Measurements from ENCODE around the gene TXNIP.

The TXNIP gene

DNA sequence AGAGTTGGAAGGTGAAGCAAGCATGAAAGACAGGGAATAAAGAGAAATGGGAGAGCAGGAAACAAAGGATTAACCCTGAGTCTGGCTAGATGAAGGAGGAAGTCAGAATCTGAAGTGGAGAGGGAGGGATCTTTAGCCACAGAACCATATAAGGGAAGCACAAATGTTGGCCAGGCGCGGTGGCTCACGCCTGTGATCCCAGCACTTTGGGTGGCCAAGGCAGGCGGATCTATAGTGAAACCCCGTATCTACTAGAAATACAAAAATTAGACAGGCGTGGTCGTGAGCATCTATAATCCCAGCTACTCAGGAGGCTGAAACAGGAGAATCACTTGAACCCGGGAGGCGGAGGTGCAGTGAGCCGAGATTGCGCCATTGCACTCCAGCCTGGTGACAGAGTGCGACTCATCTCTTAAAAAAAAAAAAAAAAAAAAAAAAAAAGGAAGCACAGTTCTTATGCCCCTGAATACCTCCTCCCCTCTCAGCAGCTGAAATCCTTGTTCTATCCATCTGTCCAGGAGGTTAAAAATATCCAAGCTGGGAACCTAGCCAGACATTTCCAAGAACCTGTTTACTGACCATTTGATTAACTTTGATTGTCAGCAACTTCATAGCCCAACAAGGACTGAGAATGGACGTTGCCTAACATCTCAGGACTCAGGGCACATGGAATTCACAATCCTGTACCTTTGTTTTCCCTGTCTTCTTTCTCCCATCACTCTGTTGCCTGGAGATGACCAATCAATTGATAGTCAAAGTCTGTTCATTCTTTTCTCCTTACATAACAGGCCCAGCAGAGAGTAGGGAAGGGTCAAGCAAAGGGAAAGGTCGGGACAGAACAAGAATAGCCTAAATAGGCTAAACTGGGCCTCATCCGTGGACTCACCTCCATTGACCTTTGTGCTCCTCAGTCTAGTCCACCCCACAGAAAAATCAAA lies 10.6 kb downstream of the TXNIP start:
- FAIRE-seq = no peak

DNA sequence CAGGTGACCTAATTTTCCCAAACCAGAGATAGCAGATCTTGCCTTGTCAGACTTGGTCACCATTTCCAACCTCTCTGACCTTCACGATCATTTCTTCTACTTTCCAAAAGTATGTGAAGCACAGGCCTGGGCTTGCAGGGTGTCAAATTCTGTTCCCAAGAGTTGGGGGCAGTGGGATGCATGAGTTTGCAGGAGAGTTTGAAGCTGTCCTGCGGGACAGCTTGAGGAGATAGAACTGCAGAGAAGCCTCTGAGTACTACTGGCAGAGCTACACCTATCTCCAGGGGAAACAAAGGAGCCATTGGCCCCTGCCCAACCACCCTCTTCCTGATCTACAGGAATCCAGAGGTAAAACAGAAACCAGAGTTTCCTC lies 11.3 kb downstream of the TXNIP start:
- FAIRE-seq = no peak

DNA sequence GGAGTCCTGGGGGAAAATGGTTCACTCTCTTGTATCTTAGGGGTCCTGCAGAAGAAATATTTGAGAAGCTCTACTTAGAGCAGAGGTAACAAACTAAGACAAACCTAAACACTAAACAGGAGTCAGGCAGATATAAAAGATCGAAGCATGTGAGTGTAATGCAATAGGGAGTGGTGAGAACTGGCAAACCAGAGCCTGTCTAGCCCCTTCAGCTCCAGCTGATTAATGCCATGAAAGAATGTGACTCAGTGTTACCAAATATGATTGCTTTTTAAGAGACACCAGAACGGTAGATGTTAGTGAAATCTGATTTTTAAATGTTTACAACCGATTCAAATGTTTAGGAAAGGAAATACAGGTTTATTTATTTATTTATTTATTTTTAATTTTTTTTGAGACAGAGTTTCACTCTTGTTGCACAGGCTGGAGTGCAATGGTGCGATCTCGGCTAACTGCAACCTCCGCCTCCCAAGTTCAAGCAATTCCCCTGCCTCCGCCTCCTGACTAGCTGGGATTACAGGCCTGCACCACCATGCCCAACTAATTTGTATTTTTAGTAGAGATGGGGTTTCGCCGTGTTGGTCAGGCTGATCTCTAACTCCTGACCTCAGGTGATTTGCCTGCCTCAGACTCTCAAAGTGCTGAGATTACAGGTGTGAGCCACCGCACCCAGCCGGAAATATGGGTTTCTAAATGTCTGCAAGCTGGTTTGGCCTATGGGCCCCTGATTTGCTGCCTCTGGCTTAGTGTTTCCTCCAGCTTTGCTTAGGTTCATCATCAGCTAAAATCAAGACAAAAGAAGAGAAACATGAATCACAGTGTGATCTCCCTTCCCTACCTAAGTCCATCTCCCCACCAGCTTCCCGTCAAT lies 12.2 kb downstream of the TXNIP start:
- FAIRE-seq = no peak

DNA sequence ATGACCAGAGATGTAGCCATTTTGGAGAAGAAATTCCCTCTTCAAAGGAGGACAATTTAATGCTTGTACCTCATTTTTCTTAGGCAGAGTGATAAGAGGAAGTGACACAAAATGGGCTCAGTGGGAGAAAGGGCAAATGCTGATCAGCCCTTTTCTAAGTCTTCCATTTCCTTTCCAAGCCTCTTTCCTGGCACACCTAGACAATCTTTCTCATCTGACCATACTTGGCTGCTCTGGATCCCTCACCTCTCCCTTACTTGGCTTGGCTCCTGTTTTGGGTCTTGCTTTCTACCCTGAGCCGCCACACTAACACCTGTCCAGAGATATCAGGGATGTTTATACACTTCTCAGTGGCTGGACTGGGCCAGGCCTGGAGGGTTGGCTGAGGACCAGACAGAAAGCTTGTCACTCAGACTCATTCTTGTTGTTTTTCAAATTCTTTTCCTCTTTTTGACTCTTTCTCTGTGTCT lies 13.1 kb downstream of the TXNIP start:
- FAIRE-seq = no peak

DNA sequence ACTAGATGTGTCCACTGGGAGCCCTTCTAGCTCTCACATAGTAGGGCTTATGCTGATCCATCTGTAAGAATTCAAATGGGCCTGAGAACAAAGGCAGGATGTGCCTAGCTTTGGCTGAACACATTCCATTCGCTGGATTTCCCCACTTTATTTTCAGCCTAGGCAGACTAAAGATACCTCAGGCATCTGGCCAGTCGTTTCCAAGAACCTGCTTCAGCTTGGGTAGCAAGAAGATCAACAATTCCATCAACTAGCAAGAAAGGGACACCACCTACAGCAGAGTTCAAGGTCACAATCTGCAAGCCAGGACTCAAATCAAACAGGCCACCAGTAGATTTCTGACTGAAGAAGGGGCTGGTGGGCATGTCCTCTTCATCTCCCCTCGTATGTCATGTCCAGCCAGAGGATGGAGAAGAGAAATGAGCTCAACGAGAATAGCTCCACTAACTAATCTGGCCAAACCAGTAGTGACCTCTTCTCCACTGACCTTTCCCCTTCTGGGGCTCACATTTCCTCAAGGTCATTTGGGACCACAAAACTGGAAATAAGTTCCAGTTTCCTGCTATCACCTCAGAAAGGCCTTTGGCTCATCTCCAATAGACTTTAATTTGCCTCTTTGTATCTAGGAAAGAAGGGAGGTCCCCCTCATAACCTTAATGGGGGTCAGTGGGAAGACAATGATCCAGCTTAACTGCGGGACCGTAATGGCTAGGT lies 14.2 kb downstream of the TXNIP start:
- FAIRE-seq = no peak

DNA sequence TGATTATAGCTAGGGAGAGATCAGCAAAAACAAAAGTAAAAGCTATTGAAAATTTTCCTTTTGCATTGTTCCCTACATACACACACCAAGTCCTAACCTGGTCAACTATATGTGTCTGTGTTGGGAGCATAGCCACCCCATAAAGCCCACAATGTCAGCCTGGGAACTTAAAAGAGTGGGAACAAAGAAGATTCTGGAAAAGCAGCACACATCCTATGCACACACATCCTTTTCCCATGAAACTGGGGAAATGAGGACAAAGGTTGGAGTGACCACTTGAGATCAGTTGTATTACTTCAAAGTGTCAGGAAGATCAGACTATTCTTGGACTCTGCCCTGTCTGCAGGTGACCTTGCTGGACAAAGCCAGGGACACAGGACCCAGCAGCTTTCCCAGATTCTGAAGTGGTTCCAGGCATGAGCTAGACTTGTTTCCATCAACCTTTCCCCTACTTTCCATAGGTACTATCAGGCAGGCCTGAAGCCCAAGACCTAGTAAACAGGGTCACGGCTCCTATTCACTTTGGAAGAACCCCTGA lies 15.9 kb downstream of the TXNIP start:
- no peak for FAIRE-seq

DNA sequence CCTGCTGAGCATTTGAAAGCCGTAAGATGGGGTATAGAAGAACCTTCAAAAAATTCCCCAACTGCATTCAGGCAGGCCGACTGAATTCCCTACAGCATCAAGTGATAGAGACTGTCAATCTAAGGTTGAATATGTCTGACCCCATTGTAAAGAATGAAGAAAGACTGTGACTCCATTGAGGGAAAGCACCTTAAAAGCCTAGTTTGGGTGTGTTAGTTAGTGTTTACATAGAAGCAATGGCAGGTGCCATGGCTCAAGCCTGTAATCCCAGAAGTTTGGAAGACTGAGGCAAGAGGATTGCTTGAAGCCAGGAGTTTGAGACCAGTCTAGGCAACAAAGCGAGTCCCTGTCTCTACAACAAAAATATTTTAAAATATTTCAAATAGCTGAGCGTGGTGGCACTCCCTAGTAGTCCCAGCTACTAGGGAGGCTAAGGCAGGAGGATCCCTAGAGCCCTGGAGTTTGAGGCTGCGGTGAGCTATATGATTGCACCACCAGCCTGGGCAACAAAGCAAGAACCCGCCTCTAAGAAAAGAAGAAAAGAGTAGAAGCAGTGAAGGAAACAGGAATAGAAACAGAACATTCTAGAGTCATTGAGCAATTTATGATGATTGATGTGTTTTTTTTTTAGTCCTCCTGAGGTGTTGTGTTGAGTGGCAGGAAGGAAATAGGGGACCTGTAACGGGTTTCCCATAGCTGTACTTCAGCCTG lies 16.5 kb downstream of the TXNIP start:
- FAIRE-seq = no peak

DNA sequence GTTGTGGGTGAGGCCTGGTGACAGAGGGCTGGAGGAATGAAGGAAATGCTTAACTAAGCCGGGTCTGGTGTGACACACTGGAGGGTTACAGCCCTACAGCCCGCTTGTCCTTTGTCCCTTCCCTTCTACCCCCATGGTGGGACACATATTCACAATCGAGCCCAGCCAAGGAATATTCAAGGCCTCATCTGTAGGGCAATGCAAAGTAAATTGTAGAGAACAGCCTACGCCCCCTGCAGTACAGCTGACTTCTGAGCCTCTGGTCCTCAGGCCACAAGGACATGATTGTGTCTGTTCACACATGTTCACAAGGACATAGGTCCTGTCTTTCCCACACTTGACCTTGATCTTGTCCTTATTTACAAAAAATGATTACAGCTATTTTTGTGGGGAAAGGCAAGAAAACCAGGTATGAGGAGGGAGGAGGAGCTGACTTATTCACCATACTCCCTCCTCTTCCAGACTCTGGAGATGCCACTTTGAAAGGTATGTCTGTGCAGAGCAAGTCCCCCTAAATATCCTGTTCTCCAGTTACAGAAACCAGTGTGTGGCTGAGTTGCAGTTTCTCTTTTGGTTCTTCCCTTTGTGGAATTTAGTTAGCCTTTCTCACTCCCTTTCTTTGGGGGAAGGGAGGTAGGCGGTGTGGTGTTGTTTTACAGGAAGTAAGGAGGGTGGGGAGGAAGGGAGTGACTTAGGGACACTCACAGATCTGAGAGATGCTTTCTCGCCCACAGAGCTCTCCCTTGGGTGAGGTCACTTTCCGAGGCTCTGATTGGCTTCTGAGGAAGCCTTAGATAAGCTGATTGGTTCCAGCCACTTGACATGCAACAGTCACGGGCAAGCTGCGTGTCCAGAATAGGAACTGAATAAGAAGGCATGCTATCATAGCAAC lies 17.3 kb downstream of the TXNIP start:
- FAIRE-seq = peak; percentile 68

DNA sequence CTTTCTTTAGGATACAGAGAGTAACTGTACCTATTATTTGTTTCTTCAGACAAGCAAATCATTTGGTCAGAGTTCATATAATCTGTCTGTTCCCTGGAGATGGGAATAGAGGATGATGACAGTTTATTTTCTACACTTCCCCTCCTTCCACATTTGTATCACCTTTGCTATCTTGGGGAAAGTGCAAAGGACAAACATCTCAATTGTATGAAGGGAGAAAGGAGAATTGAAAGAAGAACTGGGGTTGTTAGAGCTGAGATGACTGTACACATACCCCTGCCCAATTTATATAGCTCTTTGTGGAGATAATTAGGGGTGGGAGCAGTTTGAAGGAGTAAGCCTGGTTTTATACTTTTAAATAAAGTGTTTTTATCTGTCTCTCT lies 17.9 kb downstream of the TXNIP start:
- no peak for FAIRE-seq

DNA sequence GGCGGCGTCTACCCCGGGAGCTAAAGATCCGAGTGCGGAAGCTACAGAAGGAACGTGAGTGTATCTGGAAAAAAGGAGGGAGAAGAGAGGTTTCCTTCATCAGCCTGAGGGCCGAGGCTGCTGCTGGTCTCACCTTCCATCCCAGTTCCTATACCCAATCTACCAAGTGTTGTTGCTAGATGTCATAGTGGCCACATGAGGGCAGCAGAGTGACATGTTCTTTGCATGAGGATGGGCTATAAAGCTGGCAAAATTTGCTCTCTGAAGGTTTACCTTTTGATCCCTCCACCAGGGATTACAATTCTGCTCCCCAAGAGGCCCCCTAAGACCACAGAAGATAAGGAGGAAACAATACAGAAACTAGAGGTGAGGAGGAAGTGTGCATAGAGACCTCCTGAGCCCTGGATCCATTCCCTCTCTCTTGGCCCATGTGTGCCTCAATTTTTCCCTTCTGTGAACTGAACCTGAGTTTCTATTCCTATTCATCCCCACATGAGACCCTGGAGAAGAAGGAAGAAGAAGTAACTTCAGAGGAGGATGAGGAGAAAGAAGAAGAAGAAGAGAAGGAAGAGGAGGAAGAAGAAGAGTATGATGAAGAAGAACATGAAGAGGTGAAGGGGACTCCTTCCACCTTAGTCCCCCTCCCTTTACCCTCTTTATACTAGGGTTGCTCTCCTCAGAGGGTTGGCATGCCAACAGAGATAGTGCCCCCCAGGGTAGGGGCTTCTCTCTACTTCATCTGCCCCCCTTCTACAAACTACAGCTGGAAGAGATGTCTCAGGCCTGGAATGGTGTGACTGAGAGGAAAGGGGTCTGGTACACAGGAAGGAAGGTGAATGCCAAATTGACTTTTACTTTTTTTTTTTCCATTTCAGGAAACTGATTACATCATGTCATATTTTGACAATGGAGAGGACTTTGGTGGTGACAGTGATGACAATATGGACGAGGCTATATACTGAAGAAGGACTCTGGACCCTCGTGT lies 18.6 kb downstream of the TXNIP start:
- FAIRE-seq = no peak

DNA sequence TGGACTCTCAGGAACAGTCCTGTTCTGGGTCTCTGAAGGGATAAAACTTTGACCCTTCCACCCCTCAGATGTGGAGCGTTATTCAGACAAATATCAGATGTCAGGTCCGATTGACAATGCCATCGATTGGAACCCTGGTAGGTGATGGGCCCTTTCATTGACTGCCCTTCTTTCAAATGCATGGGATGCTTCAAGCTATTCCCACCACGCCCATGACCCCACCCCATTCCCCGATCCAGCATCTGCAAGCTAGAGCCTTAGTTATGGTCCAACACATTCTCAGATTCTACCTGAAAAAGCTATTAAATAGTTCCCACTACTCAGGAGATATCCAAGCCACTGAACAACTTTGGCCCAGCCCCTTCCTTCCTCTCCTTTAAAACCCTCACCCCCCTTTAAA lies 19.4 kb downstream of the TXNIP start:
- FAIRE-seq = no peak

DNA sequence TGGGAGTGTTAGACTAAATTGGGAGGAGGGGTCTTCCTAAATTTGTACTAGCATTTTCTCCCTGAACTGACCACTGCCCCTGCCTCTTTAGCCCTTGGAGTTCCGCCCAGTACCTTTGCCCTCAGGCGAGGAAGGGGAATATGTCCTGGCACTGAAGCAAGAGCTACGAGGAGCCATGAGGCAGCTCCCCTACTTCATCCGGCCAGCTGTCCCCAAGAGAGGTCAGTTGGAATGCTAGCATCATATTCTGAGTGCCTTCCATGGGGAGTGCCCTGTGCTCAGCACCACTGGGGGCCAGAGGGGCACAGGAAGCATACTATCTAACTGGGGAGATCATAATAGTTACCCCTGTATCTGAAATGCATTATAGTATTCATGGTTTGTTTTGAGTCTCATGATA lies 21.2 kb downstream of the TXNIP start:
- no peak for FAIRE-seq

DNA sequence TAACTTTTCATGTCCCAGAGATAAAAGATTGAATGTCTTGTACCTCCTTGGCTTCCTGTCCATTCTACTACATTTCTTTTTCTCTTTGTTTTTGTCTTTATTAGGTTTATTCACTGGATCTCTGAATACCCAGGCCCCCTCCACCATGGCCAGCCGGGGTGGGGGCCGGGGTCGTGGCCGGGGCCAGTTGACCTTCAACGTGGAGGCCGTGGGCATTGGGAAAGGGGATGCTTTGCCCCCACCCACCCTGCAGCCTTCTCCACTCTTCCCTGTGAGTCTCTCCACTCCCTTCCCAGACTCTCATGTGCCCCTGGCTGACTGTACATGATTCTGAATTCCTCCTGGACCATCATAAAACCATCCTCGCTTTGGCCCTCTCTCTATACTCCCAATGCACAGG lies 21.7 kb downstream of the TXNIP start:
- FAIRE-seq = no peak

DNA sequence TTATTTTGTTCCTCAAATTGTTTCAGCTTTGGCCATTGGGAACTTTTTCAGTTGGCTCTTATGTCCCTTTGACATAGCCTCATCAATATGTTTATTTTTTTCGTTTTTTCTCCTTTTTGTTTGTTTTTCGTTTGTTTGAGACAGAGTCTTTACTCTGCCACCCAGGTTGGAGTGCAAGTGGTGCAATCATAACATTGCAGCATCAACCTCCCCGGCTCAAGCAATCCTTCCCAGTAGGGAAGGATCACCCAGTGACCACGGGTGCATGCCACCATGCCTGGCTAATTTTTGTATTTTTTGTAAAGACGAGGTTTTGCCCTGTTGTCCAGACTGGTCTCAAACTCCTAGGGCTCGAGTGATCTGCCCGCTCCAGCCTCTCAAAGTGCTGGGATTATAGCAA lies 23.8 kb downstream of the TXNIP start:
- FAIRE-seq = no peak

DNA sequence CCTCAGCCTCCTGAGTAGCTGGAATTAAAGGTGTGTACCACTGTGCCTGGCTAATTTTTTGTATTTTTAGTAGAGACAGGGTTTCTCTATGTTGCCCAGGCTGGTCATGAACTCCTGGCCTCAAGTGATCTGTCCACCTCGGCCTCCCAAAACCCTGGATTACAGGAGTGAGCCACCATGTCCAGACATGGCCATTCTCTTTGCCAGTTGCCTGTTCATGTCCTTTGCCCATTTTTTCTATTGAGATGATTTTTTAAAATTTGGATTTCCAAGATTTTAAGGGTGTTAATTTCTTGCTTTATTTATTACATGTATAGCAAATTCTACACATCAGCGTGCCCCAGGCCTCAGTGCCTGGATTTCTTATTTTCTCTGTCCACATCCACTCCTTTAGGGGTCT lies 29.1 kb downstream of the TXNIP start:
- FAIRE-seq = no peak

DNA sequence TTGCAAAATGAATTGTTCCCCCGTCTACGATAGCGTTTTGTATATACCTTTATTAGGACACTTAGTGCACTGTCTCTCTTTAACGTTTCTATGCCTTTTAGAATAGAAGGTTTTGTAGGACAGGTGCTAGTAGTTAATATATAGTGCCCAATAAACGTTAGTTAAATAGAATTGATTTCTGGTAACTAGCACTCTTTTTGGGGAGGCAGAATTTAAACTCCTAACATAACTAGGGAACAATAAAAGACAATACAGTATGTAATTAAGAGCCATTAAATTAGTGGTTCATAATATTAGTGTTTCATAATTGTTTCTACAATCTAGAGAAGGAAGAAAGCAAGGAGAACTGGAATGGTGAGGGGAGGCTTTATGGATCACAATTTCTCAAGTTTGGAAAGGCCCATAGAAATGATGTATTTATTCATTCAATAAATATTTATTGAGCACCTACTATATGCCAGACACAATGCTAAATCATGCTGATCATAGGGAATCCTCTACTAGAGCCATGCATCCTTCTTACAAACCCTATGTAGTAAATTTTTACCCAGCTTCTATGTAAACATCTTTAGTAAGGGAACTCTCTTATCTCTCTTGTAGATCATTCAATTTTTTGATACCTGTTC lies 31.1 kb downstream of the TXNIP start:
- FAIRE-seq = no peak

DNA sequence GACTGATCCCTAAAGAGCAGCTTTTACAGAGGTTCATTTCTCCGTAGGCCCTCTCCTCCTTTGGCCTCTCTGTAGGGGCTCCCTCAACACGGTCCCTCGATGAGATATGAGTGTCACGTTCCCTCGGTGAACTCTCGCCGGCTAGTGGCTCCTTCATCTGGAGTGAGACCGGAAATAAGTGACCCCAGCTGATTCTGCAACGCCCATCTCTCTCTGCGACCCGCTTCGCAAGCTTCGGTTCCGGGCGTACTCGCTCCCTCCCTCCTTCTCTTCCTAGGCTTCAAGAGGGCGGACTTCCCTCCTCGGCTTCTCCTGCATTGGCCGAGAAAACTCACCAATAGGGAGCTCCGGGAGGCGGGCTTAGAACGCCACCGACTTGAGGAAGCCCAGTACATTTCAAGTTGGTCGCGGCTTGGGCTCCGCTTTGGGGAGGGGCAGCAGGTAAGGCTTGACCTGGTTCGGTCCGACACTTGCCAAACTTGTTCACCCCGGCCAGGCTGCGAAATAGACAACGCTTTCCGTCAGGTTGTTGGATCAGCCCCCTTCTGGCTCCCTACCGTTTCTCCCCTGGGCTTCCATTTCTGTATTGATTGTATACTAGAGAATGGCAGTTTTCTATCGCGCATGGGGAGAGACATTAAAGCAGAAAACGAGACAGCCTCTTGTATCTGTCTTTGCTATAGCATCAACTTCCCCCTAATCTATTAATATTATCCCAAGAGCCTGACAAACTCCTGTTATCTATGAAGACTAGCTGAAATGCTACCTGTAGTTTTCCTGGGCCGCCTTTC lies 31.9 kb downstream of the TXNIP start, which contains the start of the genes ANKRD34A and POLR3GL:
ANKRD34A (minus strand) TSS at position 248 of the 791 bp plus-strand sequence. CDS start 2,816 bp downstream, outside the sequence.
POLR3GL (plus strand) TSS at position 363 of the 791 bp plus-strand sequence. CDS start 10,176 bp downstream, outside the sequence.
- no peak for FAIRE-seq

Measured in colon (tissue), 2 donors.